Muscle layer of duodenum (tissue), 2 donors: ENCODE data around the gene DOK6.
"Not testable (repeated sequence)": the region's sequence is repeated elsewhere in the genome, so short reads cannot be mapped to it uniquely, and the experiment has no call there.

Experiments used
- H3K27ac ChIP-seq: one replicate; pipeline ENCODE4 v1.7.0; 2013; ENCODE audit warnings: mild to moderate bottlenecking, low read length
- H3K27me3 ChIP-seq: one replicate; pipeline ENCODE4 v1.7.0; 2013; ENCODE audit warnings: low read depth, mild to moderate bottlenecking, control low read depth, low read length
- H3K36me3 ChIP-seq, 2 donors: one replicate each; pipeline ENCODE4 v1.7.0; 2013; ENCODE audit warnings: low read length in 2 of 2, control low read depth in 1 of 2, mild to moderate bottlenecking in 1 of 2; ENCODE audit not compliant: insufficient read depth in 2 of 2, control insufficient read depth in 1 of 2
- H3K4me1 ChIP-seq, 2 donors: one replicate each; pipeline ENCODE4 v1.7.0; 2013; ENCODE audit warnings: low read length in 2 of 2, mild to moderate bottlenecking in 2 of 2, control low read depth in 1 of 2, moderate library complexity in 1 of 2; ENCODE audit not compliant: insufficient read depth in 2 of 2, control insufficient read depth in 1 of 2
- H3K4me3 ChIP-seq, 2 donors: one replicate each; pipeline ENCODE4 v1.7.0; 2013; ENCODE audit warnings: low read length in 2 of 2, low read depth in 1 of 2, mild to moderate bottlenecking in 1 of 2
- H3K9me3 ChIP-seq, 2 donors: one replicate each; pipeline ENCODE4 v1.7.0; 2013; ENCODE audit warnings: low read length in 2 of 2, control low read depth in 1 of 2, mild to moderate bottlenecking in 1 of 2; ENCODE audit not compliant: control insufficient read depth in 1 of 2
- donor health status: healthy.

The DOK6 gene

DNA sequence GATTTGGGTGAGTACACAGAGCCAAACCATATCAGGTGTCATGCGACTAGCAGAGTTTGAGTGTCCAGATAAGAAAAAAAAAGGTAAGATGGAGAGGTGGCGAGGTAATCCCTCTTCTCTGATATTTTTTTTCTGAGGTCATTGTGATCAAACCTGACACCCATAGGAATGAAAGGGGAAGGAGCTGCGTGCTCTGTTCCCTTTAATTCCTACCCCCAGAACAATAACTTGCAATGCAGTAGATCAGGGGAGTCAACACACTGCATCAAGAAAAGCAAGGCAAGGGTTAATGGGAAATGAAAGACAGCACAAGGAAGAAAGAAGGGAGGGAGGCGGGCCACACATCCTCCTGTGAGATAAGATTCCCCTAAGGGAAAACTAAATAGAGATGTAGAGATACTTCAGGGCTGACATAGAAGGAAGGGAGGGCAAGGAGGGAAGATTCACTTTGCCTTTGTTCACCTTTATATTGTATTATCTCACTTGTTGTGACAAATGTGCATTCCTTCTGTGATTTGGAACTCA lies 414.2 kb downstream of the DOK6 start:
- H3K36me3 ChIP-seq: no peaks in the 10 kb centered on the region
- H3K27me3 ChIP-seq: no peaks in the 10 kb centered on the region
- H3K27ac ChIP-seq: no peak overlapping the region
- no peaks in the 10 kb centered on the region for H3K9me3 ChIP-seq
- no peak overlapping the region for H3K4me3 ChIP-seq
- no peaks in the 10 kb centered on the region for H3K4me1 ChIP-seq

DNA sequence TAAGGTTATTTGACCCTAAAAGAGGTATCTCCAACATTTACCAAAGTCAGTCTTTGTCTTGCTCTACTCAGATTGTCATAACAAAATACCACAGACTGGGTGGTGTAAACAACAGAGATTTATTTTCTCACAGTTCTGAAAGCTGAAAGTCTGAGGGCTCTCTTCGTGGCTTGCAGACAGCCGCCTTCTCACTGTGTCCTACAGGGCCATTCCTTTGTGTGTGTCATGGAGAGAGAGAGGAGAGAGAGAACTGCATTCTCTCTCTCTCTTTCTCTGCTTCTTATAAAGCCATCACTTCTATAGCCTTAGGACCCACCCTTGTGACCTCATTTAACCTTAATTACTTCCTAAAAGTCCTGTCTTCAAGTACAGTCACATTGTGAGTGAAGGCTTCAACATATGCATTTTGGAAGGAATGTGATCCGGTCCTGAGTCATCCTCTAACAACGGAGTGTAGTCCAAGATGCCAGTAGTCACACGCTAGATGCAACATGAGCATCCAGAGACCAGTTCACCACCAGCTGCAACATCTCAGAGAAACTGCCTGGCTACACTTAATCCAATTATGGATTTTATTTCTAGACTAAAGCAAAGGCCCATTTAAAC lies 416.8 kb downstream of the DOK6 start:
- Histone ChIP-seq H3K4me3 (no peak overlapping the region), H3K27me3 (no peaks in the 10 kb centered on the region), H3K36me3 (no peaks in the 10 kb centered on the region), H3K4me1 (no peaks in the 10 kb centered on the region), H3K9me3 (peaks cover 0 to 3% of the 10 kb centered on the region in 2 donors), H3K27ac (no peak overlapping the region)

DNA sequence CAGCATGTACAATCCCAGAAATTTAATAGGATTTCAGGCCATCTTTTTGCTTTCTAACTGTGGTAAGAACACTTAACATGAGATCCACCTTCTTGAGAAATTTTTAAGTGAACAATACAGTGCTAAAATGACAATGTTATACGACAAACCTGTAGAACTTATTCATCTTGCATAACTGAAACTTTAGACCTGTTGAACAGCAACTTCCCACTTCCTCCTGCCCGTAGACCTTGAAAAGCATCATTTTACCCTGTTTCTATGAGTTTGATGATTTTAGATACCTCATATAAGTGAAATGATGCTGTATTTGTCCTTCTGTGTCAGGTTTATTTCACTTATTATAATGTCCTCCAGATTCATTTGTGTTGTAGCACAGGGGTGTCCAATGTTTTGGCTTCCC lies 418.8 kb downstream of the DOK6 start:
- Histone ChIP-seq H3K4me3 (no peak overlapping the region), H3K9me3 (peaks cover 0 to 3% of the 10 kb centered on the region in 2 donors), H3K27ac (no peak overlapping the region), H3K36me3 (no peaks in the 10 kb centered on the region), H3K4me1 (no peaks in the 10 kb centered on the region), H3K27me3 (no peaks in the 10 kb centered on the region)

DNA sequence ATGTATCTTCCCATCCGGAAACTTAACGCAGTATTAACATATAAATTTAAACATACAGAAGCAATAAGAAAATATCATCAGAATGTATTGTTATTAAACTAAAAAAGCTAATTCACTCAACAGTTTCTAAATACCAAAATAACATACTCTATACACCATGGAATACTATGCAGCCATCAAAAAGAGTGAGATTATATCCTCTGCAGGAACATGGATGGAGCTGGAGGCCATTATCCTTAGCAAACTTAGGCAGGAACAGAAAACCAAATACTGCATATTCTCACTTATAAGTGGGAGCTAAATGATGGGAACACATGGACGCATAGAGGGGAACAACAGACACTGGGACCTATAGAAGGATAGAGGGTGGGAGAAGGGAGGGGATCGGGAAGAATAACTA lies 419.9 kb downstream of the DOK6 start:
- no peak overlapping the region for H3K4me3 ChIP-seq
- H3K27ac ChIP-seq: no peak overlapping the region
- H3K9me3 ChIP-seq: peaks cover 0 to 3% of the 10 kb centered on the region in 2 donors
- H3K4me1 ChIP-seq: no peaks in the 10 kb centered on the region
- no peaks in the 10 kb centered on the region for H3K27me3 ChIP-seq
- no peaks in the 10 kb centered on the region for H3K36me3 ChIP-seq

DNA sequence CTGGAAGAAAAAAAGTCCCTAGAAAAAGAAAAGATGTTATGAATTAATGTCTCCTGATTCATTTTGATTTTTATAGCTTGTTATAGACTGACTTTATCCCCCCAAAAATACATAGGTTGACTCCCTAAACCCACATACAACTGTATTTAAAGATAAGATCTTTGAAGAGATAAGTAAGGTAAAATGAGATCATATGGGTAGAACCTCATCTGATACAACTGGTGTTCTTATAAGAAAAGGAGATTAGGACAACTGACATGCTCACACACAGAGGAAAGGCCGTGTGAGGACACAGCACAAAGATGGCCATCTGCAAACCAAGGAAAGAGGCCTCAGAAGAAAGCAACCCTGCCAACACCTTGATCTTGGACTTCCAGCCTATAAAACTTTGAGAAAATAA lies 429.5 kb downstream of the DOK6 start:
- Histone ChIP-seq H3K27ac (no peak overlapping the region), H3K4me1 (no peaks in the 10 kb centered on the region), H3K27me3 (no peaks in the 10 kb centered on the region), H3K4me3 (no peak overlapping the region), H3K9me3 (no peaks in the 10 kb centered on the region), H3K36me3 (no peaks in the 10 kb centered on the region)

DNA sequence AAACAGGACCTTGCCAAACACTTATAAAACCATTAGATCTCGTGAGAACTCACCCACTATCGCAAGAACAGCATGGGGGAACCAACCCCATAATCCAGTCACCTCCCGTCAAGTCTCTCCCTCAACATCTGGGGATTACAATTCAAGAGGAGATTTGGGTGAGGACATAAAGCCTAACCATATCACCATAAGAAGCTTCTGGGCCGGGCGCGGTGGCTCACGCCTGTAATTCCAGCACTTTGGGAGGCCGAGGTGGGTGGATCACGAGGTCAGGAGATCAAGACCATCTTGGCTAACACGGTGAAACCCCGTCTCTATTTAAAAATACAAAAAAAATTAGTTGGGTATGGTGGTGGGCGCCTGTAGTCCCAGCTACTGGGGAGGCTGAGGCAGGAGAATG lies 434.3 kb downstream of the DOK6 start:
- H3K4me3 ChIP-seq, H3K27ac ChIP-seq, H3K36me3 ChIP-seq, H3K4me1 ChIP-seq, H3K9me3 ChIP-seq, H3K27me3 ChIP-seq: not testable (repeated sequence)

DNA sequence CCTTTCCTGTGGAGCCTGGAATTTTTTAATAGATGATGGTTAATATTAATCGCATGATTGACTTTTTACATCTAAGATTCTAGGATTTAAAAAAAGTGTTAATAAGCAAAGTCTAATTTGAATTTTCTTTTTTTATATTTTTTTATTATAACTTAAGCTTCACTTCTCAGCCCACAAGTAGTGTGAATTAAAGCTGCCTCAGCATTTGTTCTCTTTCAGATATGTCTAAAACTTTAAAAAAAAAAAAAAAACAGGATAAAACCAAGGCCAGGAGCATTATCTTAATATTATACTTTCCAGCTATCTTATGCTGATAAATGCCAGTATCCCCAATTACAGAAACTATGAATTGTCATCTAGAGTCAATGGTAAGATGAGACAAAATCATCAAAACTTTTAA lies 437.3 kb downstream of the DOK6 start:
- no peak overlapping the region for H3K4me3 ChIP-seq
- no peaks in the 10 kb centered on the region for H3K36me3 ChIP-seq

DNA sequence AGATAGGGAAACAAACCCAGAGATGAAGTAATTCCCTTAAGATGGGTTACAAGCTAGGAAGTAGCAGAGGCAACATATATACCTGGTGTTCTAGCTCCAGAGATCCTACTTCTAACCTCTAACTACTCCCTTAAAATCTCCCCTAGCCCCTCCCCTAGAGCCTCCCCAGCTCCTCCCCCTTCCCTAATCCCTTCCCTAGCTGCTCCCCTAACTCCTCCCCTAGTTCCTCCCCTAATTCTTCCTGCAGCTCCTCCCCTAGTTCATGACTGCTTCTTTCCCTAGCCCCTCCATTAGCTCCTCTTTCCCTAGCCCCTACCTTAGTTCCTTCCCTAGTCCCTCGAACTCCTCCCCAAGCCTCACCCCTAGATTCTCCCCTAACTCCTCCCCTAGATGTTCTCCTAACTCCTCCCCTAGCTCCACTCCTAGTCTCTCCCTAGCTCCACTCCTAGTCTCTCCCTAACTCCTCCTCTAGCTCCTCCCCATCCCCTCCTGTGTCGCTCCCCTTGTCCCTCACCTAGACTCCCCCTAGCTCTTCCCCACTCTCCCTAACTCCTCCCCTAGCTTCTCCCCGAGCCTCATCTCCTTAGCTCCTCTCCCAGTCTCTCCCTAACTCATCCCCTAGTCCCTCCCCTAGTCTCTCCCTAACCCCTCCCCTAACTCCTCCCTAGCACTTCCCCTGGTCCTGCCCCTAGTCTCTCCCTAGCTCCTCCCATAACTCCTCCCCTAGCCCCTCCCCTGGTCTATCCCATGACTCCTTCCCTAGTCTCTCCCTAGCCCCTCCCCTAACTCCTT lies 438.1 kb downstream of the DOK6 start:
- Histone ChIP-seq H3K27ac (no peak overlapping the region), H3K27me3 (no peaks in the 10 kb centered on the region), H3K4me1 (no peaks in the 10 kb centered on the region), H3K4me3 (no peak overlapping the region), H3K9me3 (no peaks in the 10 kb centered on the region), H3K36me3 (no peaks in the 10 kb centered on the region)

More for the DNA sequence above, 437.3 kb downstream of the DOK6 start:
- Histone ChIP-seq H3K27ac (no peak overlapping the region), H3K4me1 (no peaks in the 10 kb centered on the region), H3K27me3 (no peaks in the 10 kb centered on the region), H3K9me3 (no peaks in the 10 kb centered on the region)

DNA sequence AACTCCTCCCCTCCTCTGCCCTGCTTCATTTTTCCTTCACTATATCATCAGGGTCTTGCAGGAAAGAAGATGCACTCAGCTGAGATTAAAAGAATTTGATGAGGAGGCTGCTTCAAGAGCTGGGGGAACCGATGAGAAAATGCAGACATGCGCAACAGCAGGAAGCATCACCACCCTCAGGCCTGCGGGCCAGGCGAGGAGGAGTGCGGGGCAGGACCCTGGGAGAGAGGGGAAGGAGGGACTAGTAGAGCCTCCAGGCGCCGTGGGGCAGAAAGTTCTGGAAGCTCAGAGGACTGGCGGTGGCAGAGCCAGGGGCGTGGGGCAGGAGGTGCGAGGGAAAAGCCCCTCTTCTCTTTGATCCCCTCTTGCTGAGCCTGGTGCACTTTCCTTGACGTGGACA lies 438.8 kb downstream of the DOK6 start:
- Histone ChIP-seq H3K36me3 (no peaks in the 10 kb centered on the region), H3K27ac (no peak overlapping the region), H3K4me3 (no peak overlapping the region), H3K4me1 (no peaks in the 10 kb centered on the region), H3K27me3 (no peaks in the 10 kb centered on the region), H3K9me3 (no peaks in the 10 kb centered on the region)

DNA sequence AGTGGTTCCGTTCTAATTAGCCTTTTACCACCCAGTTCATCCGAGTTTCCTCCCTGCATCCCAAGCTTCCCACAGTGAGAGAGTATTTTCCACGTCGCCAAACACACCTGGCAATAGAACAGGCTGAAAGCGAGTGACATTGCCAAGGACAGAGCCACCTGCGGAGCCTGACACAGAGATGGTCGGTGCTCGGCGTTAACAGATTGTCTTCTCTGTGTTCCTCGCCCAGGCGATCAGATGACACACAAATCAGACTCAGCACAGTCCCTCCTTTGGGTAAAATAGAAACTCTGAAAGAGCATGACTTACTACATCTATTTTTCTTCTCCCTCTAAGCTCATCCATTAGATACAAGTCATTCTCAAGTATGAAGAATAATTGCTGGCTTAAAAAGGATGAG lies 439.3 kb downstream of the DOK6 start:
- Histone ChIP-seq H3K27ac (no peak overlapping the region), H3K36me3 (no peaks in the 10 kb centered on the region), H3K4me3 (no peak overlapping the region), H3K4me1 (no peaks in the 10 kb centered on the region), H3K9me3 (no peaks in the 10 kb centered on the region), H3K27me3 (no peaks in the 10 kb centered on the region)

DNA sequence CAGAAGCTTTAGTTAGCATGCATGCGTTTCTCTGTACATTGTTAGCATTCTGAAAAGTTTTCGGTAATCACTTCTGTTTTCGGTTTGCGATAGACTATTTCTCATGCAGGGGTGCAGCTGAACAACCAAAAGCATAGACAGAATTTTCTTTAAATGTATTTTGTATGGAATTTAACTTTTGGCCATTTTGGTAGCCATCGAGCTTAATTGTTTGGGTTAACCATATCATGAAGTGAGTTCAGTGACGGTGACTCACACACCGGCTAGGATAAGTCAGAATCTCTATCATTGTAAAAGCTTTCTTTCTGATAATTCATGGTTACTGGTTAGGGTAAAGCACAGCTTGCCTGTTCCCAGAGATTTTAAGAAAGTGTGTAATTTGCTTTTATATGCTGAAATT lies 439.8 kb downstream of the DOK6 start:
- H3K36me3 ChIP-seq: no peaks in the 10 kb centered on the region
- no peaks in the 10 kb centered on the region for H3K27me3 ChIP-seq
- no peak overlapping the region for H3K27ac ChIP-seq
- H3K9me3 ChIP-seq: no peaks in the 10 kb centered on the region
- no peaks in the 10 kb centered on the region for H3K4me1 ChIP-seq
- H3K4me3 ChIP-seq: no peak overlapping the region
